ENCODE measurements around the gene KRTAP10-2. TPM values are rescaled to one million over a fixed set of nuclear protein-coding genes. Genes with fewer than 3 reads are reported as not detected.

KRTAP10-2 gene
- total and polyA plus RNA-seq, 2 experiments from 2014 or later = 0.24 TPM; not detected in 1

DNA sequence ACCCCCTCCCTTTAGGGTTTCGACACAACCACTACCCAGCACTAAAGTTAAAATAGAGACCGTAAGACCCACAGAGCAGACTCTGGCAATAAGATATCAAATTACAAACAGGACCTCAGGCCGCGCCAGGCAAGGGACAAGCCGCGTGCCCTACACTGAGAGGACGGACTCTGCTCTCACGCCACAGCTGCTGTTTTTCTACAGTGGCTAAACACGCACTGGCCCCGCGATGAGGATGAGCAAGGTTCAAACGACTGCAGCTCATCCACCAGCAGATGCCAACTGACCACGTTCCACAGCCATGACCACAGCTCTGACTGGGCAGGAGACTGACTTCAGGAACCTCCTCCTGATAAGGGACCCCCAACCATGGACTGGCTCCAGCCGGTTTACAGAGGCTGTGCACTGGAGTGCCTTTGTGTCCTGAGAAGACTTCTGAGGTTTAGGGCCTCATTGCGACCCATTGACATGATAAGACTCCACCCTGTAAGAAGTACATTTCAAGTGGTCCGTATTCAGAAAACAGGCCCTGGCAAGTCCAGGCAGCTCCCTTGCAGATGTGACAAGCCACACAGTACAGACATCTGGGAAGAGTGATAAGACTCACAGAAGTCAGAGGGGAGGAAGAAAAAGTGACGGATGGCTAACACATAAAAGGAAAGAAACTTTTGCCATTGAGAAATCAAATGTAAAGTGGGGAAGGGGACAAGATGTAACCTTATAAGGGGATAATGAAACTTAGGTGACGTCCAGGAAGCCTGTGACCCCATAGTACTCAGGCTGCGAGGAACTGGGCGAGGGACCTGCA lies 42.5 kb upstream of the KRTAP10-2 start:
- Mint-ChIP-seq H3K9me3 (peaks cover 5% of the 10 kb centered on the region; the same call in 2 of the 3 replicates), H3K27ac (peak overlapping the region; percentile 58; the same call in 1 of the 2 replicates), H3K27me3 (ENCODE audit: insufficient read depth, low read depth, poor library complexity) (peaks cover 6% of the 10 kb centered on the region), H3K36me3 (ENCODE audit: low read depth) (no peaks in the 10 kb centered on the region; the same call in 2 of the 3 replicates), H3K4me1 (peaks cover 25% of the 10 kb centered on the region), H3K4me3 (no peak overlapping the region)
- H3K27me3 ChIP-seq (ENCODE audit: insufficient read depth) = no peaks in the 10 kb centered on the region
- H3K79me2 ChIP-seq (replicated peaks; ENCODE audit: insufficient read depth) = no peaks in the 10 kb centered on the region
- 0 out of 2 replicates have a peak, but pooled peaks cover 4% of the 10 kb centered on the region for H3F3A ChIP-seq (replicated peaks; ENCODE audit: low read depth)
- TF ChIP-seq STAT1 (IDR thresholded peaks at IDR 0.05; ENCODE audit: unreplicated experiment) (no peak), ZNF331 (CRISPR knock-in tag; IDR thresholded peaks at IDR 0.05; ENCODE audit: low read depth) (no peak), EZH2 (IDR thresholded peaks at IDR 0.05; ENCODE audit: low read depth, unreplicated experiment) (no peak), NANOG (IDR thresholded peaks at IDR 0.05; ENCODE audit: borderline replicate concordance) (no peak), CREB1 (CRISPR knock-in tag; IDR thresholded peaks at IDR 0.05; ENCODE audit: low read depth) (no peak), EZH2phosphoT487 (IDR thresholded peaks at IDR 0.05; ENCODE audit: unreplicated experiment) (no peak), POLR2AphosphoS5 (IDR thresholded peaks at IDR 0.05; ENCODE audit: low read depth) (no peak), REST (IDR thresholded peaks at IDR 0.05; ENCODE audit: unreplicated experiment) (no peak), ZNF114 (CRISPR knock-in tag; IDR thresholded peaks at IDR 0.05) (no peak), ZNF462 (CRISPR knock-in tag; IDR thresholded peaks at IDR 0.05) (no peak), JUNB (IDR thresholded peaks at IDR 0.05; ENCODE audit: unreplicated experiment) (no peak)
- TF ChIP-seq, protein P1, sequence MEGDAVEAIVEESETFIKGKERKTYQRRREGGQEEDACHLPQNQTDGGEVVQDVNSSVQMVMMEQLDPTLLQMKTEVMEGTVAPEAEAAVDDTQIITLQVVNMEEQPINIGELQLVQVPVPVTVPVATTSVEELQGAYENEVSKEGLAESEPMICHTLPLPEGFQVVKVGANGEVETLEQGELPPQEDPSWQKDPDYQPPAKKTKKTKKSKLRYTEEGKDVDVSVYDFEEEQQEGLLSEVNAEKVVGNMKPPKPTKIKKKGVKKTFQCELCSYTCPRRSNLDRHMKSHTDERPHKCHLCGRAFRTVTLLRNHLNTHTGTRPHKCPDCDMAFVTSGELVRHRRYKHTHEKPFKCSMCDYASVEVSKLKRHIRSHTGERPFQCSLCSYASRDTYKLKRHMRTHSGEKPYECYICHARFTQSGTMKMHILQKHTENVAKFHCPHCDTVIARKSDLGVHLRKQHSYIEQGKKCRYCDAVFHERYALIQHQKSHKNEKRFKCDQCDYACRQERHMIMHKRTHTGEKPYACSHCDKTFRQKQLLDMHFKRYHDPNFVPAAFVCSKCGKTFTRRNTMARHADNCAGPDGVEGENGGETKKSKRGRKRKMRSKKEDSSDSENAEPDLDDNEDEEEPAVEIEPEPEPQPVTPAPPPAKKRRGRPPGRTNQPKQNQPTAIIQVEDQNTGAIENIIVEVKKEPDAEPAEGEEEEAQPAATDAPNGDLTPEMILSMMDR (conservative IDR thresholded peaks at IDR 0.05; ENCODE audit: low read depth in 2 of 2) = no peak
- TF ChIP-seq, protein P2, sequence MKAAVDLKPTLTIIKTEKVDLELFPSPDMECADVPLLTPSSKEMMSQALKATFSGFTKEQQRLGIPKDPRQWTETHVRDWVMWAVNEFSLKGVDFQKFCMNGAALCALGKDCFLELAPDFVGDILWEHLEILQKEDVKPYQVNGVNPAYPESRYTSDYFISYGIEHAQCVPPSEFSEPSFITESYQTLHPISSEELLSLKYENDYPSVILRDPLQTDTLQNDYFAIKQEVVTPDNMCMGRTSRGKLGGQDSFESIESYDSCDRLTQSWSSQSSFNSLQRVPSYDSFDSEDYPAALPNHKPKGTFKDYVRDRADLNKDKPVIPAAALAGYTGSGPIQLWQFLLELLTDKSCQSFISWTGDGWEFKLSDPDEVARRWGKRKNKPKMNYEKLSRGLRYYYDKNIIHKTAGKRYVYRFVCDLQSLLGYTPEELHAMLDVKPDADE (IDR thresholded peaks at IDR 0.05) = no peak
- ATAC-seq (peak; percentile 66), DNase-seq (ENCODE audit: low spot score) (peak; percentile 42)
- H3K4me2 ChIP-seq = peak overlapping the region; percentile 32; the same call in 1 of the 2 replicates
- H4K20me1 ChIP-seq (replicated peaks; ENCODE audit: insufficient read depth) = no peaks in the 10 kb centered on the region
- H3K4me3 ChIP-seq = no peak overlapping the region
- H3K36me3 ChIP-seq (ENCODE audit: insufficient read depth) = no peaks in the 10 kb centered on the region
- peaks cover 20% of the 10 kb centered on the region for H3K4me1 ChIP-seq (ENCODE audit: insufficient read depth)
- peak overlapping the region; percentile 76 for H2AFZ ChIP-seq
- H3K9me2 ChIP-seq (ENCODE audit: insufficient read depth) = no peaks in the 10 kb centered on the region
- H3K27ac ChIP-seq (ENCODE audit: low read depth) = no peak overlapping the region

All from GM23338 (cell line).